ENCODE measurements around the gene MAP4.
"Not testable (repeated sequence)": the region's sequence is repeated elsewhere in the genome, so short reads cannot be mapped to it uniquely, and the experiment has no call there.

The MAP4 gene

DNA sequence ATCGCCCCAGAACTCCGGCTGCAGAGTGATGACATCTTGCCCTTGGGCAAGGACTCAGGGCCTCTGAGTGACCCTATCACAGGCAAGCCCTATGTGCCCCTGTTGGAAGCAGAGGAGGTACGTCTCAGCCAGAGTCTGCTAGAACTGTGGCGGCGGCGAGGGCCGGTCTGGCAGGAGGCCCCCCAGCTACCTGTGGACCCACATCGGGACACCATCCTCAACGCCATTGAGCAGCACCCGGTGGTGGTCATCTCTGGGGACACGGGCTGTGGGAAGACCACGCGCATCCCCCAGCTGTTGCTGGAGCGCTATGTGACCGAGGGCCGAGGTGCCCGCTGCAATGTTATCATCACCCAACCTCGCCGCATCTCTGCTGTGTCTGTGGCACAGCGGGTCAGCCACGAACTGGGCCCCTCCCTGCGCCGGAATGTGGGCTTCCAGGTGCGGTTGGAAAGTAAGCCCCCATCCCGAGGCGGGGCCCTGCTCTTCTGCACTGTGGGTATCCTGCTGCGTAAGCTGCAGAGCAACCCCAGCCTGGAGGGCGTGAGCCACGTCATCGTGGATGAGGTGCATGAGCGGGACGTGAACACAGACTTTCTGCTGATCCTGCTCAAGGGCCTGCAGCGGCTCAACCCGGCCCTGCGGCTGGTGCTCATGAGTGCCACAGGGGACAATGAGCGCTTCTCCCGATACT lies 169.9 kb downstream of the MAP4 start:
- no peak for DNase-seq (ENCODE audit: low spot score)

- DNase-seq (ENCODE audit: low spot score): no peak
Observed at GRCh38 chr3:47841786-47842349, 174.3 kb downstream of the MAP4 start.

DNA sequence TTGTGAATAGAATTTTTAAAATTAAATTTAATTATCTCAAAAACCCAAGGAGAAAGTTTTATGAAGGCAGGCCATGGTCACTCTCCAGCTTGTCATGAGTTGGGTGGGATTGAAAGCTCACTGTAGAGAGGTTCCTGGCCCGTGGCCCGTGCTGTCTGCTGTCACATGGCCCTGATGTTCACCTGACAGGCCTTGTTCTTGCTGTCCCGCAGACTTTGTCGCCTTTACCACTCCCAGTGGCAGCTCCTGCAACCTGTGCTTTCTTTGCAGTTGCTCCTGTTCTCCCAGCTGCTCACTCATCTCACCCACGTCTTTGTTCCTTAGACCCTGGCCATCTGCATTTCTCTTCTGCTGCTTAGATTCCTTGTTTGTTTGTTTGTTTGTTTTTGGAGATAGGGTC lies 177.7 kb downstream of the MAP4 start:
- DNase-seq (ENCODE audit: low spot score): no peak

GRCh38 chr3:47836986-47837385 lies 179.2 kb downstream of the MAP4 start:
- DNase-seq (ENCODE audit: low spot score): peak; percentile 74

GRCh38 chr3:47829482-47829881 lies 186.7 kb downstream of the MAP4 start:
- not testable (repeated sequence) for DNase-seq (ENCODE audit: low spot score)

DNA sequence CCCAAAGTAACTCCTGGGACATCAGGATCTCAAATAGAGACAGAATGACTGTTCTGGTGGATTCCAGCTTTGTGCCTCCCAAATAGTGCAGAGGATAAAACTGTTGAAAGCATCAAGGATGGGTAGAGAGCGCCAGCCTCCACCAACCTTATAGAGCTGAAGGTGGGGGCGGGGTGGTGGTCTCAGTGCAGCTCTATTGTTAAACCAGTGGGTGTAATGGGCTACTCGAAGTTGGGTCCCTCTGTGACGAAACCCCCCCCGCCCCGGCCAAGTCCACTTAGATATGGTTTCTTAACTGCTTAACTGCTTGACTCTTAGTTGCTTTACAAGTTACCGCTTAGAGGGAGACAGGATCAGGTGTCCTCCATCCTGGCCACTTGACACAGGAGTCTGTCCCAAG lies 190.6 kb downstream of the MAP4 start:
- no peak for DNase-seq (ENCODE audit: low spot score)

DNA sequence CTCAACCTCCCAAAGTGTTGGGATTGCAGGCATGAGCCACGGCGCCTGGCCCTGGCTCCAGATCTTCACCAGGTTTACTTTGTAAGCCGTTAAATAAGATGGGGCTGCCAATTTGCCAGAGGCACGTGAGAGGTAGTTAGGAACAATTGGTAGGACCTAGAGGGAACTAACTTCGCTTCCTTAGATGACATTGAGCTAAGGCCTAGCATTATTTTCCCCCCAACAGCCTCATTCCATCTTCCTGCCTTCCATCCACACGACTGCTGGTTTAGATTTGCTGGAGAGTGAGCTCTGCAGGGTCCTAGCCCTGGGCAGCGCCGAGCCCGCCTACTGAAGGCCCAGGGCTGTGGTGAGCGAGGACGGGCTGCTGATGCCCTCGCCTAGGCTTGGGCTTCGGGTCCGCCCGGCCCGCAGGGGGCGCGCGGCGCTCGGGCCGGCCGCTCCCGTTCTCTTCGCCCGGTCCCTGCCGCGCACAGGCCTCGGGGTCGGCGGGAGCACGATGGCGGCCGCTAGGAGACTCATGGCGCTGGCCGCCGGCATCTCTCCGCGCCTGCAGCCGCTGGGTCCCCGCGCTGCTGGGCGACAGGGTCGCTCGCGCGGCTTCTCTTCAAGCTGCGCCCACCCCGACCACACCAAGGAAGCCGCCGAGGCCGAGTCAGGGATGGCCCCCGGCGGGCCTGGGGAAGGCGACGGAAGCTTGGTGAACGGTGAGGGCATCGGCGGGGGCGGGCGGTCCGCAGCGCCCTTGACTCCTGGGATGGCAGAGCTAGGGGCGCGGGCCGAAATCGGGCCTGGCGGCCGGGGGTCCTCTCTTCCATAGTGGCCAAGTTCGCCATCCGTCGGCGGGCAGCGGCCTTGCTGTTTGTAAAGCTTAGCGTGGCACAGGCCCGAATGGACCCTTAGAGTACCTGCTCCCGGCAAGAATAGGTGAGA lies 191.4 kb downstream of the MAP4 start:
- DNase-seq (ENCODE audit: low spot score): peak; percentile 84

GRCh38 chr3:47817609-47818008 lies 198.6 kb downstream of the MAP4 start:
- DNase-seq (ENCODE audit: low spot score): no peak

GRCh38 chr3:47813551-47814177 lies 202.6 kb downstream of the MAP4 start:
- DNase-seq (ENCODE audit: low spot score): no peak

DNA sequence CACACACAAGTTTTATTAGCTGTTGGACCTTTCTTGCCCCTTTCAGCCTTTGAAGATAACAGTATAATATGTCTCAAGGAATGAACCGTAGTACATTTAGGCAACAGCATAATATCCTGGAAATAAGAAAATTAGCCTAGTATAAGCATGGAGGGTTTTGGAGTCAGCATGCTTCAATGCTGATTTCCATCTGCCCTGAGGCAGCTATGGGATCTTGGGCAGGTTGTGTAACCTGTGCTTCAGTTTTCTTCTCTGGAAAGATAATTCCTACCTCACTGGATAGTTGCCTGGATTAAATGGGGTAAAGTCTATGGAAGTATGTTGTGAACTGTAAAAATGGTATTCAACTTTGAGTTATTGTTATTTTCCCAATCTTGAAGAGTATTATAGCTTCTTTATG lies 211.6 kb downstream of the MAP4 start:
- DNase-seq (ENCODE audit: low spot score): no peak

DNA sequence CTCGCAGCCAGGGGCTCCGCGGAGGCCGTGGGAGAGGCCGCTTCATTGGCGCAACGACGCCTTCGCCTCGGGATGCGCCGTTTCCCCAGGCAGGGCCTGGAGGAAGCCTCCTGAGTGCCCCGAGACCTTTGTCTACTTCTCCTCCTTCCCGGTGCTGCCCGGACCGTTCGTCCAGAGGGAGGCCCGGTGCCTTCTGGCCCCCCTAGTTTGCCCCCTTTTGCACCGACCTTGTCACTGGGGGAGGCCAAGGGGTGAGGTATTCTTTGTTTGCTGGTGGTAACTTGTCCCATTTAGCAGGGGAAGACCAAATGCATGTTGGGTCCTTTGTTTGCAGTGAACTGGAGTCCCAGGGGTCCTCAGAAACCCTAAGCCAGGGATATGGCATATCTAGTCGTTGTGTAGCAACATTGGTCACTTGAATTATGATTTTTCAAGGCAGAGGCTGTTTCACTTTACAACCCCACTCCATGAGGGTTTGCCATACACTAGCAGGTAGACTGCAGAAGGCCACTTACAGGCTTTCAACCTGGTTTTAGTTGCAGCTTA lies 212.7 kb downstream of the MAP4 start:
- DNase-seq (ENCODE audit: low spot score): no peak

GRCh38 chr3:47802734-47803479 lies 213.3 kb downstream of the MAP4 start, which contains the start of gene DHX30:
Gene DHX30, plus strand, starts transcription at chr3:47803138. Its CDS starts 7,546 bp downstream, at chr3:47810684.
- DNase-seq (ENCODE audit: low spot score): peak; percentile 93

Measured in Ammon's horn (tissue), 1 donor.